HUDEP-2 (cell line): ENCODE results near the gene LRRC4B.
"Not testable (repeated sequence)": the region's sequence is repeated elsewhere in the genome, so short reads cannot be mapped to it uniquely, and the experiment has no call there.

ENCODE experiments used
- DNase-seq, 76 experiments: peaks; one replicate each; lab custom pipeline; 2025; ENCODE audit not compliant: unreplicated experiment in 76 of 76; lab: John Stamatoyannopoulos, UW

Gene LRRC4B

DNA sequence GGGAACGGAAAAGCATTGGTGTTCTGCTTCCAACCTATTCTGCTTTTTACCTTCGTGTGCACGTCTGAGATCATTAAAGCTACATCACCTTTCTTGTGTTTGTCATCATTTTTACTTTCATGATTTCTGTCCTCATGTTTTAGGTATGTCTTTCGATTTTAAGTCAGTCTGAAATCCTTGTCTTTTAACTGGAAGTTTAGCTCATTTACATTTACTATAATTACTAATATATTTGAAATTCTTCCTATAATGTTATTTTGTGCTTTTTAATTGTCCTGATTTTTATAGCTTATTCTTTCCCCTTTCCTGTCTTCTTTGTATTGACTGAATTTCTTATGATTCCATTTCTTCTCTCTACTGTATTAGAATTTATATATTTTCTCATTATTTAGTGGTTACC is 35.3 kb downstream of the LRRC4B start:
- no peak for DNase-seq

DNA sequence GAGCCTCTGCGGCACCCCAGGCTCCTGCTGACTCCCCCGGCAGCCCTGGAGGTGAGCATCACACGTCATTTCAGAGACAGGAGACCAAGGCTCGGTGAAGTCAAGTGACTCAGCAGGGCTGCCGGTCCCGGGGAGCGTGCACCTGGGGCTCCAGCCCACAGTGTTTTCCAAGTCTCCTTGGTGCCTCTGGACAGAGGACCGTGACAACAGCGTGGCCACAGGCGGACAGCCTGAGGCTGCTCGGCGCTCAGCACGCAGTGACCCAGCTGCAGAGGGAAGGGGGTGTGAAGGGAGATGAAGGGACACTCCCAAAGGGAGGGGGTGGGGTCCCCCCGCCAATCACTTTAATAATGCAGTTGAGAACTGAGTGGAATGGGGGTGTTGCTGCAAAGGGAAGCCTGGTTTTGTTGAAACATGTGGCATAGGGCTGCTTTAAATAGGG is 37.0 kb downstream of the LRRC4B start:
- no peak for DNase-seq

DNA sequence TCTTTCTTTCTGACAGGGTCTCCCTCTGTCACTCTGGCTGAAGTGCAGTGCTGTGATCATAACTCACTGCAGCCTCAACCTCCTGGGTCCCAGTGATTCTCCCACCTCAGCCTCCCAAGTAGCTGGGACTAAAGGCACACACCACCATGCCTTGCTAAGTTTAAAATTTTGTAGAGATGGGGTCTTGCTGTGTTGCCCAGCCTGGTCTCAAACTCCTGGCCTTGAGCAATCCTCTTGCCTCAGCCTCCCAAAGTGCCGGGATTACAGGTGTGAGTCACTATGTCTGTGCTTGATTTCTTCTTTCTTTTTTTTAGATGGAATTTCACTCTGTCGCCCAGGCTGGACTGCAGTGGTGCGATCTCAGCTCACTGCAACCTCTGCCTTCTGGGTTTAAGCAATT is 40.2 kb downstream of the LRRC4B start:
- DNase-seq, result not testable (repeated sequence)

DNA sequence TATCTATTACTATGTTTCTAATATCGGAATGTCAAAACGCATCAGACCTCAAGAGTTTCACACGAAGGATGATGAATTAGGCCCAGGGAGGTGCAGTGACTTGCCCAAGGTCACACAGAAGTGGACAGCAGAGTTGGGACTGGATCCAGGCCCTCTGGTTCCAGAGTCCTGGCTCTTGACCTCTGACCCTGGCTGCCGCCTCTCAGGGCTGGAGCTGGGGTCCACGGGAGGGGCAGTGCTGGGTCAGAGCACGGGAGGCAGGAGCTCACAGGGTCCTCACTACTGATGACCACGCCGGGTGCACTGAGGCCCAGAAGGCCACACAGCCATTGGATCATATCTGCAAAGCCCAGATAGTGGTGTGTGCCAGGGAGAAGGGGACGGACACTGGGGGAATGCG is 45.4 kb downstream of the LRRC4B start:
- DNase-seq, result no peak

DNA sequence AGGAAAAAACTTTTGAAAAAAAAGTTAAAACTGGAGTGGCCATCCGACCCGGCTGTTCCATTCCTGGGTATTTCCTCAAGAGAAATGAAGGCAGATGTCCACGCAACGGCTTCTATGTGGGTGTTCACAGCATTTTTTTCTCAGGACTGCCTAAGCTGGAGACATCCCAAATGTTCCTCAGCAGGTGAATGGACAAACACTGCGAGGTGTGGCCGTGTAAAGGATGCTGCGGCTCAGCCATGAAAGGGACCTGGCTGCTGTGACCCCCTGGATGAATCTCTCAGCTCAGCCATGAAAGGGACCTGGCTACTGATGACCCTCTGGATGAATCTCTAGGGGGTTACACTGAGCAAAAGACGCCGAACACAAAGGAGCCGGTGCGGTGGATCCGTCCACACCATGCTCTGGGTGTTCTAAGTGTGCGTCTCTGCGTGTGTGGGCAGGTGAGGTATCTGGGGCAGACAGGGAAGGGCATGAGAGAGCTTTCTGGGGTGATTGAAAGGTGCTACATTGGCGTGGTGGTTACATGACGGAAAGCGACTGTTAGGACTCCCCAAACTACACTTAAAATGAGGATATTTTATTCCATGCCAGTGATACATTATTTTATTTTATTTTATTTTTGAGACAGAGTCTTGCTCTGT is 47.3 kb downstream of the LRRC4B start:
- no peak for DNase-seq

DNA sequence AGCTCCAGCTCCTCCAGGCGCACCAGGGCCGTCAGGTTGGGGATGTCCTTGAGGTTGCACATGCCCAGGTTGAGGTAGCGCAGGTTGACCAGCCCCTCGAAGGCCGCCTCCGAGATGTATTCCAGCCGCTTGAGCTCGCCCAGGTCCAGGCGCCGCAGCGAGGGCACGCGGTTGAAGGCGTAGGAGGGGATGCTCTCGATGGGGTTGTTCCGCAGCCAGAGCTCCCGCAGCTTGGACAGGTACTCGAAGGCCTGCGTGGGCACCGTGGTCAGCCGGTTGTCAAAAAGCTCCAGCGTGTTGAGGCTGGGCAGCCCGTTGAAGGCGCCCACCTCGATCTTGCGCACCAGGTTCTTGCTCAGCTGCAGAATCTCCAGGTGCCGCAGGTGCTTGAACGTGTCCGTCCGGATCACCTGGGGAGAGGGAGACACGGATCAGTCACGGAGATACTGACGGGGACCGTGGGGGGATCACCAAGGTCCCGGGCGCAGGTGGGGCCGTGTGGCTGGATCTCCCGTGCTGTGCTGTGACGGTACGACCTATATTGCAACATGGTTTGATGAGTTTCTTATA is 49.1 kb downstream of the LRRC4B start:
- DNase-seq, result no peak

DNA sequence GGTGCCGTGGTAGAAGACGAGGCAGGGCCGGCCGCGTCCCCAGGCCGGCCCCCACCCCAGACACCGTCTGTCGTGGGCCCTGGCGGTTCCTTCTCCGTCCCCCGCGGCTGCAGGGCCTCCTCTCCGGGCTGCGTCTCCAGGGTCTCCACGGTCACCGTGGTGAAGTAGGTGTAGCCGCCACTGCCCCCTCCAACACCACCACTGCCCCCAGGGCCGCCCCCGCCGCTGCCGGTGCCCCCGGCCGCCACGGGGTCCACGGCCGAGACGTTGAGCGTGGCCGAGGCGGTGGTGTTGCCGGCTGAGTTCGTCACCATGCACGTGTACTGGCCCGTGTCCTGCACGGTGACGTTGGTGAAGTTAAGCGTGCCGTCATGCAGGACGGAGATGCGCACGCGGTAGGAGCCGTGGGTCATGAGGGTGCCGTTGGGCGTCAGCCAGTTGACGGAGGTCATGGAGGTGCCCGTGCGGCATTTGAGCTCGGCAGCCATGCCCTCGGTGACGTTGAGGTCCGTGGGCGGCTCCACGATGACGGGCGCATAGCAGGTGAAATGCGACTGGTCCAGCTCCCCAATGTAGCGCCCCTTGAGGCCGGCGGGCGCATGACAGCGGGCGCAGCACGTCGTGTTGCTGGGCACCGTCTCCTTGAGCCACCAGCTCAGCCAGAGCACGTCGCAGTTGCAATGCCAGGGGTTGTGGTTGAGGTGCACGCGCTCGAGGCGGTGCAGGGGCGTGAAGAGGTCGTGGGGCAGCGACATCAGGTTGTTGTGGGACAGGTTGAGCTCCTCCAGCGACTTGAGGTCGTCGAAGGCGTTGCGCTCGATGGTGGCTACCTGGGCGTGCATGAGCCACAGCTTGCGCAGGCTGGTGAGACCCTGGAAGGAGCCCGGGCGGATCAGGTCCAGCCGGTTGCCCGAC is 49.9 kb downstream of the LRRC4B start:
- no peak for DNase-seq

DNA sequence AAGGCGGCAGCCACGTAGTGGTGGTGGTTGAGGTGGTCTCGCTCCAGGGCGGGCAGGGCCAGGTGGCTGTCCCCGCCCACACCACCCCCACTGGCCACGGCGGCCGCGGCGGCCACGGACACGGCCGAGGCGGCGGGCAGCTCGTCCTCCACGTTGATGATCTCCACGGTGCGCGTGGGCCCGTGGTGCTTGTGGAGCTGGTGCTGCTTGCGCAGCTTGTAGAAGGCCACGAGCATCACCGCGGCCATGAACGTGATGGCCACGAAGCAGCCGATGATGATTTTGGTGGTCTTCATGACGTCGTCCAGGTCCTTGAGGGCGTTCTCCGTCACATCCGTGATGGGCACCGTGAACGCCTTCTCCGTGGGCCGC is 50.5 kb downstream of the LRRC4B start:
- DNase-seq, result no peak

DNA sequence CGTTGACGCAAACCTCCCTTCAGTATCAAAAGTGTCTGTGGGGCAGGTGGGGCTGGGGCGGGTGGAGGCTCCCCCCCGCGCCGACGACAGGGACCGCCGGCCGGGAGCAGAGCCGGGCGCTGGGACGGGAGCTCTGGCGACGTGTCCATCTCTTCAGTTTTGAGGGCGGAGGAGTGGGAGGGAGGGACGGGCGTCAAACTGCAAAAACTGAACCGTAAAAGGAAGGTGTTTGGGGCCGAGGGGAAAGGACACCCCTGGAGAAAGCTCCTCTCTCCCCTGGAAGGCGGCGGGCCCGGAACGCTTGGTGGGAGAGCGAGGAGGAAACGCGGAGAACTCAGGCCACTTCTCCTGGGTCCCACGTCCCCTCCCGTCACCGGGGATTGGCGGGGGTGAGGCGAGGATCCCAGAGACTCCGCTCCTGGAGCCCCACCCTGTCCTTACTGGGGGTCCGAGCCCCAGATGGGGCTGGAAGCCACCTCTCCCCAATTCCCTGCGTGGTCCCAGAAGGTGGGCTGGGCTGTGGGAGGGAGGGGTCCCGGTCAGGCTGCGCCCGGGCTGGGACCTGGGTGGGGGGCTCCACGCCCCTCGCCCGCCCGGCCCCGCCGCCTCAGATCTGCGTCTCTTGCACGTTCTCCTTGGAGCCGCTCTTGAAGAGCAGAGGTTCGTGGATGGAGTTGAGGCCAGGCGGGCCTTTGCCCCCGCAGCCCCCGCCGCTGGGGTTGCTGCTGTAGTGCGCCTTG is 51.1 kb downstream of the LRRC4B start:
- DNase-seq, result no peak

DNA sequence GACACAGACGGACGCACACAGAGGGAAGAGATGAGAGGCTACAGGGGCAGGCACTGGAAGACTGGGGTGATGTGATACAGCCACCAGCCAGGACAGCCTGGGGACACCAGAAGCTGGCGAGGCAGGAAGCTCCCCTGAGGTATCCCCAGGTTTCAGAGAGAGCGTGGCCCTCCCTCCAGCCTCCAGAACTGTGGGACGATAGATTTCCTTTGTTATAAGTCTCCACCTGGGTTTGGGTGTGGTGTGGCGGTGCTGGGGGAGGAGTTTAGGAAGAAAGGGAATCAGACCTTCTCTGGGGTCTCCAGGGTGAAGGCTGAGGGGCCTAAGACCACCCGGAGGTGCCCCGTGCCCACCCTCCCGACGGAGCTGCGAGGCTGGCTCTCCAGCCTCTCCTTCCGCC is 51.8 kb downstream of the LRRC4B start:
- no peak for DNase-seq

DNA sequence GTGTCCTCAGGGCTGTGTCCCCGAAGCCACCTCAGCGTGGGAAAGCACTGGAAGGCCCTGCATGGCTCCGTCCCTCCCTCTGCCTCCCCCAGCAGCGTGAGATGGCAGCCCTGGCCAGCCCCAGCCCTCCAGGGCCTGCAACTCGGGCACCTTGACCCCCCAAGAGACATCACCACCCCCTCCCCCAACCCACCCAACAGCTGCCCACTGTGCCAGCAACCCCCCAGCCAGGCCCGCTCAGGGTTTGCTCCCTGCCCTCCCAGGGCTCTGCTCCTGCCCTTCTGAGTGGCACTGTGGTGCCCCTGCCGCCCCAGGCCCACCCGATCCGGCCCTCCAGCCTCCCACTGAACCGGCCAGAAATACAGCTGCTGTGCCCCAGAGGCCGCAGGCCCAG is 53.1 kb downstream of the LRRC4B start:
- no peak for DNase-seq

DNA sequence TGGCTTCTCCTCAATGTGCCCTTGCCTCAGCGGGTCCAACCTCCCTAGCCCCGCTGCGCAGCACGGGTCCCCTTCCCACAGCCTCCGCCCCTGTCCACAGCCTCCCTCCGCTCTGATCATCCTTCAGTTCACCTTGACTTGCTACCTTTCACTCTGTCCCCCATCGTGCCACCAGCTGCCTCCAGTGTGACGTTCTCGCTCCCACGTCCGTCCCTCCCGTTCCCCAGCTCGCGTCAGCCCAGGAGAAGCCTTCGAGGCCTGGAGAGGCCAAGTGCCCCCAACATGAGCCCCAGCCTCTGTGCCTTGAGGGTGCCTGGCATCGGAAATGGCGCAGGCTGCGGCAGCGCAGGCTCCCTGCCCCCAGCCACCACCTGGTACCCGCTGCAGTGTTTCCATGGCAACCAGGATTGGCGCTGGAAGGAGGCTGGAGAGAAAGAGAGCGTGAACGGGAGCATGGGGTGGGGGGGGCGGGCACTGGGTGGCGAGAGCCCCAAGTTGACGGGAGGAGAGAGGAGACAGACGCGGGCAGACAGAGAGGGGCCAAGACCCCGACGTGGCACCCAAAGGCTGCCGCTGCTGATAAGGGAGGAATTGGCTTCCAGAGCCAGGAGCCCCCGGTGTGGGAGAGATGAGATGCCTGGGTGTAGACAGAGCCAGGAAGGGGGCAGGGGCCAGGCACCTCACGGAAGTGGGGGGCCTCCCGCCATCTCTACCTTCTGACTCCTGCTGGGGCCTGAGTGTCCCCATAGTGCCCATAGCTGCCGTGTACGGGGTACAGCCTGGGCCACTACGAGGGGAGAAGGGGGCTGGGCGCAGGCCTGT is 53.7 kb downstream of the LRRC4B start:
- no peak for DNase-seq

DNA sequence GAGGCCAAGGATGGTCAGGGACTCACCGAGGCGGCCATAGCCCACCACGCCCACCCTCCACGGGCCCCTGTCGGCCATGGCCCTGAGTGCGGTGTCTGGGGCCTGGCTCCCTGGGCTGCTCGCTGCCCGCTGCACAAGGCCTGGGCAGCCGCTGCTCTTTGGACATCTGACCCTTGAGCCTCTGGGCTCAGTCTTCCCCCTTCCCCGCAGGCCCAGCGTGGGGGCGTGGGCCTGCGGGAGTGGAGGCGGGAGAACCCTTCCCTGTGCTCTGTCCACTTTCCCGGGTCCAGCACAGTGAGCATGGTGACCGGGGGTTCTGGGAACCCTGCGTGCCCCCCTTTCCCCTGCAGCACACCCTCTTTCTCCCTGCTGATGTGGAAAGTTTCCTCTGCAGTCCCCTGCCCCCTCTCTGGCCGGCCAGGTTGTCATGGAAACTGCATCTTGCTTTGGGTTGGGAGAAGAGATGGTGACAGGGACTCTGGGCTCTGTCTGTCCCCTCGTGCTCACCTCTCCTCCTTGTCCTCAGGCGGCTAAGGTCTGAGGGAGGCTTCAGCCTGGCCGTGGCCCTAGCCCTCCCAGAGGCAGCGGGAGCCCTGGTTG is 54.4 kb downstream of the LRRC4B start, which contains the start of gene ASPDH:
Gene ASPDH, minus strand, starts transcription at position 168 of the 600 bp plus-strand sequence. Its CDS starts 90 bp downstream, at position 78.
- no peak for DNase-seq

DNA sequence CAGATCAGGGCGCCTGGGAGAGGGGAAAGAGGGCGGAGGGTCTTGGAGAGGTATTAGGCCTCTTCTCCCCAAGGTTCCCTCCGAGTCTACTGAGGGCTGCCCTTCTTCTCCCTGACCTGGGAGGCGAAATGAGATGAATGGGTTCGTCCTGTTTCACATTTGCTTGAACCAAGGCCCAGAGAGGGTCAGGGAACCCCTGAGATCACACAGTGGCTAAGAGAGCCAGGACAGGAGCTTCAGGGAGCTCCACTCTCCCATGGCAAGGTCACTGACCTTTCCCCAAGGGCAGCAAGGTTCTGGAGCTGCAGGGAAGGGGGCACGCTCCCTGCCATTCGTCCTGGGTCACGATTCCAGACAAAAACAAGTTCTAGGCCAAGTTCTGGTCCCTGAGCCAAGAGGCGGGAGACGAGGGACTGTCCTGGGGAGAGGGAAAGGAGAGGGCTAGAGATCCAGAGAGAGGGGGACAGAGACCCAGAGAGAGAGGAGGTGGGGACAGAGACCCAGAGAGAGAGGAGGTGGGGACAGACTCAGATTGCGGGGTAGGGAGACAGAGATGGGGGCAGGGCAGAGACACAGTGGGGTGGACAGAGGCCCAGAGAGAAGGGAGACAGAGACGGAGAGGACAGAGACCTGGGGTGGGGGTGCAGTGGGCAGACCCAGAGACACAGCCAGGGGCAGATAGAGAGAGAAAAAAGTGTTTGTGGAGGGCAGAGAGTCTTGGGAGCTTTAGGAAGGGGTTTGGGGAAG is 55.1 kb downstream of the LRRC4B start:
- no peak for DNase-seq

DNA sequence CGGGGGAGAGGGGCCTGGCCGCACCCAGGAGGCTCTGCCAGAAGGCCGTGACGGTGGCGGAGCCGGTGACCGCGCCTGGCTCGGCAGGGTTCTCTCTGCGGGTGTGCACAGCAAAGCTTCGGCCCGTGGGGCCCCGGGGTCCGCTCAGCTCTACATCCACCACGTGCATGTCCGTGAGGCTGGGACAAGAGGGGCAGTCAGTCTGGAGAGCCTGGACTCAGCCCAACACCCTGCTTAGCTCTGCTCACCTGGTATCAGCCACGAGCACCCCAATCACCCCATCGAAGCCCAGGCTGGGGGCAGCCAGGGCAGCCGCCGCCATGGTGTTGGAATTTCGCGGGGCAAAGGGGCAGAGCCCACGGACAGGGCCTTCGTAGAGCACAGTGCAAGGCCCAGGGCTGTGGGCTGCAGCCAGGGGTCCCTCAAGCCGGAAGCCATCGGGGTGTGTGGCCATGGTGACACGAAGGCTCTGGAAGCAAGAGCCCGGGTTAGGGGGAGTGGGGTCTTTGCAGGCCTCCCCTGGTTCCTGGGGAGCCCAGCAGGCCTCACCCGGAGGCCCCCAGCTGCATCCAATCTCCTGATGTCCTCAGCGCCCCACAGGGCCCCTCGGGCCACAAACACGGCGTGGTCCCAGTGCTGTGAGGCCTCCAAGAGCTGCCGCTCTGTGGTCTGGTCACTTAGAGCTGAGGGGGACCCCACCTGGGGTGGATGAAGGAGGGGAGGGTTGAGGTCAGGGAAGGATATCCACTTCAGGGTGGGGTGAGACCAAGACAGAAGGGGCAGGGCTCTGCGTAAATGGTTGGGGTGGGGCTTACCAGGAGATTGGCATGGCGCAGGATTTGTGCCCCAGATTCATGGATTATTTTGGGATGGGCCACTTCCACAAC is 55.9 kb downstream of the LRRC4B start:
- DNase-seq, result no peak

DNA sequence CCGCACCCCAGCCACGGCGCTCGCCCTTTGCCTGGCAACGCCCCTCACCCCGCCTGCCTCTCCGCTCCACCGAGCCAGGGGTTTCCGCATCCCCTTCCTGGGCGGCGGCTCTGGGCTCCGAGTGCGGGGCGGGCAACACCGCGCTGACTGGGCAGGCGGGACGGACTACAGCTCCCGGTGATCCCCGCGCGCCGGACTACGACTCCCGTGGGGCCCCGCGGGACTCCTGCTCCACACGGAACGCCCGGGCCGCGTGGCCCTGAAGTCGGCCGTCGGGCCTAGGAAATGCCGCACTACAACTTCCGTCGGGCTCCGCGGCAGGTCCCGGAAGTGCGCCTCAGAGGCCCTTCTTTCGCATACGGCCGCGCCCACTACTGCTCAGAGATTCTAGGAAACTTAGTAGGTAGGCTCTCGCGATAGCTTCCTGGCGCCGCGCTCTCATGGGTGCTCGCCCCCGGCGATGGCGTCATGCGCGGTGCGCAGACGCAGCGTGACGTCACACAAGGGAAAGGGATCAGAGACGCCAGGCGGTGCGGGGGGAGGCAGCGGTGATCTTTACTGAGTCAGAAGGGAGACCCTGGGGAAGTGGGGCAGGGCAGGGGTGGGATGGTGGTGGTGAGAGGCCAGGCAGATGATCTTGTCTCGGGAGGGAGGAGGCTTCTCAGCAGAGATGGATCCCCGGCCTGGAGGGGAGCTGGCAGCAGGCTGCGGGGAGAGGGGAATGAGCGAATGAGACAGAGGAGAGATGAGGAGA is 57.0 kb downstream of the LRRC4B start, which contains the start of gene JOSD2:
Gene JOSD2, minus strand, starts transcription at position 123 of the 754 bp plus-strand sequence. CDS start 760 bp downstream, outside the sequence.
- DNase-seq, result peak; percentile 88 to 100 (median 99)

DNA sequence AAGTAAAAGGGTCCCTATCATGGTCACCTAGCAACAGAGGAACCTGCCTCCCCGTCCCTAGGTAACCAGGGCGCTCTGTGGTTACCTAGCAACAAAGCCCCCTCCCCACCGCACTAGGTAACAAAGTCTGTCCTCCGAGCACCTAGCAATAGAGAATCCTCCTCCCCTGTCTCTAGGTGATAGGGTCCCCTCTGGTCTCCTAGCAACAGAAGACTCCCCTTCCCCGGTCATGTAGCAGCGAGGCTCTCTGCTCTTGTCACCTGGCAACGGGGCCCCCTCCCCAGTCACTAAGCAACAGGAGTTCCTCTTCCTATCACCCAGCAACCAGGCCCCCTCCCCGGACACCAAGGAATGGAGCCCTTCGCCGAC is 57.6 kb downstream of the LRRC4B start:
- DNase-seq, result no peak
